ENCODE data around the gene PRKRA. TPM values are rescaled to one million over a fixed set of nuclear protein-coding genes. Genes with fewer than 3 reads are reported as not detected.

The PRKRA gene
- total and polyA plus RNA-seq, 2 of the 13 experiments (the other 11 are each of a cell fraction or from before 2014, with no cell fraction given): 53.1 to 74.7 TPM

- TF ChIP-seq ZBTB26 (CRISPR knock-in tag; IDR thresholded peaks at IDR 0.05; ENCODE audit: borderline replicate concordance) (peak; percentile 75; the same call in 1 of the 2 replicates), ZKSCAN1 (IDR thresholded peaks at IDR 0.05; ENCODE audit: low read length) (no peak), RORA (CRISPR knock-in tag; IDR thresholded peaks at IDR 0.05) (no peak), SATB2 (CRISPR knock-in tag; IDR thresholded peaks at IDR 0.05) (no peak), PAX8 (CRISPR knock-in tag; IDR thresholded peaks at IDR 0.05; ENCODE audit: borderline replicate concordance) (no peak), ISL2 (CRISPR knock-in tag; IDR thresholded peaks at IDR 0.05) (peak; percentile 54; the same call in 1 of the 2 replicates), HOXA9 (CRISPR knock-in tag; IDR thresholded peaks at IDR 0.05; ENCODE audit: borderline replicate concordance) (no peak), PLRG1 (conservative IDR thresholded peaks at IDR 0.05) (no peak), EP300 (IDR thresholded peaks at IDR 0.05; ENCODE audit: low read depth in 2 of 2, low read length in 2 of 2) (no peak; a peak in 1 of 4 replicates), EP300 (CRISPR knock-in tag; IDR thresholded peaks at IDR 0.05; ENCODE audit: borderline replicate concordance) (no peak), ZNF136 (CRISPR knock-in tag; IDR thresholded peaks at IDR 0.05; ENCODE audit: low read depth) (no peak)
- TF ChIP-seq, protein P1, sequence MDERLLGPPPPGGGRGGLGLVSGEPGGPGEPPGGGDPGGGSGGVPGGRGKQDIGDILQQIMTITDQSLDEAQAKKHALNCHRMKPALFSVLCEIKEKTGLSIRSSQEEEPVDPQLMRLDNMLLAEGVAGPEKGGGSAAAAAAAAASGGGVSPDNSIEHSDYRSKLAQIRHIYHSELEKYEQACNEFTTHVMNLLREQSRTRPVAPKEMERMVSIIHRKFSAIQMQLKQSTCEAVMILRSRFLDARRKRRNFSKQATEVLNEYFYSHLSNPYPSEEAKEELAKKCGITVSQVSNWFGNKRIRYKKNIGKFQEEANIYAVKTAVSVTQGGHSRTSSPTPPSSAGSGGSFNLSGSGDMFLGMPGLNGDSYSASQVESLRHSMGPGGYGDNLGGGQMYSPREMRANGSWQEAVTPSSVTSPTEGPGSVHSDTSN (CRISPR knock-in tag; IDR thresholded peaks at IDR 0.05): no peak
- TF ChIP-seq, protein P2, sequence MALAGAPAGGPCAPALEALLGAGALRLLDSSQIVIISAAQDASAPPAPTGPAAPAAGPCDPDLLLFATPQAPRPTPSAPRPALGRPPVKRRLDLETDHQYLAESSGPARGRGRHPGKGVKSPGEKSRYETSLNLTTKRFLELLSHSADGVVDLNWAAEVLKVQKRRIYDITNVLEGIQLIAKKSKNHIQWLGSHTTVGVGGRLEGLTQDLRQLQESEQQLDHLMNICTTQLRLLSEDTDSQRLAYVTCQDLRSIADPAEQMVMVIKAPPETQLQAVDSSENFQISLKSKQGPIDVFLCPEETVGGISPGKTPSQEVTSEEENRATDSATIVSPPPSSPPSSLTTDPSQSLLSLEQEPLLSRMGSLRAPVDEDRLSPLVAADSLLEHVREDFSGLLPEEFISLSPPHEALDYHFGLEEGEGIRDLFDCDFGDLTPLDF (CRISPR knock-in tag; IDR thresholded peaks at IDR 0.05): peak; percentile 68
- TF ChIP-seq, protein P3, sequence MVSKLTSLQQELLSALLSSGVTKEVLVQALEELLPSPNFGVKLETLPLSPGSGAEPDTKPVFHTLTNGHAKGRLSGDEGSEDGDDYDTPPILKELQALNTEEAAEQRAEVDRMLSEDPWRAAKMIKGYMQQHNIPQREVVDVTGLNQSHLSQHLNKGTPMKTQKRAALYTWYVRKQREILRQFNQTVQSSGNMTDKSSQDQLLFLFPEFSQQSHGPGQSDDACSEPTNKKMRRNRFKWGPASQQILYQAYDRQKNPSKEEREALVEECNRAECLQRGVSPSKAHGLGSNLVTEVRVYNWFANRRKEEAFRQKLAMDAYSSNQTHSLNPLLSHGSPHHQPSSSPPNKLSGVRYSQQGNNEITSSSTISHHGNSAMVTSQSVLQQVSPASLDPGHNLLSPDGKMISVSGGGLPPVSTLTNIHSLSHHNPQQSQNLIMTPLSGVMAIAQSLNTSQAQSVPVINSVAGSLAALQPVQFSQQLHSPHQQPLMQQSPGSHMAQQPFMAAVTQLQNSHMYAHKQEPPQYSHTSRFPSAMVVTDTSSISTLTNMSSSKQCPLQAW (CRISPR knock-in tag; IDR thresholded peaks at IDR 0.05): peak; percentile 79
- TF ChIP-seq, protein P4, sequence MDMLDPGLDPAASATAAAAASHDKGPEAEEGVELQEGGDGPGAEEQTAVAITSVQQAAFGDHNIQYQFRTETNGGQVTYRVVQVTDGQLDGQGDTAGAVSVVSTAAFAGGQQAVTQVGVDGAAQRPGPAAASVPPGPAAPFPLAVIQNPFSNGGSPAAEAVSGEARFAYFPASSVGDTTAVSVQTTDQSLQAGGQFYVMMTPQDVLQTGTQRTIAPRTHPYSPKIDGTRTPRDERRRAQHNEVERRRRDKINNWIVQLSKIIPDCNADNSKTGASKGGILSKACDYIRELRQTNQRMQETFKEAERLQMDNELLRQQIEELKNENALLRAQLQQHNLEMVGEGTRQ (IDR thresholded peaks at IDR 0.05; ENCODE audit: low read depth, low read length): peak; percentile 21; the same call in 1 of the 2 replicates
- TF ChIP-seq, protein P4 (CRISPR knock-in tag; IDR thresholded peaks at IDR 0.05; ENCODE audit: borderline replicate concordance): no peak
- TF ChIP-seq, protein P5, sequence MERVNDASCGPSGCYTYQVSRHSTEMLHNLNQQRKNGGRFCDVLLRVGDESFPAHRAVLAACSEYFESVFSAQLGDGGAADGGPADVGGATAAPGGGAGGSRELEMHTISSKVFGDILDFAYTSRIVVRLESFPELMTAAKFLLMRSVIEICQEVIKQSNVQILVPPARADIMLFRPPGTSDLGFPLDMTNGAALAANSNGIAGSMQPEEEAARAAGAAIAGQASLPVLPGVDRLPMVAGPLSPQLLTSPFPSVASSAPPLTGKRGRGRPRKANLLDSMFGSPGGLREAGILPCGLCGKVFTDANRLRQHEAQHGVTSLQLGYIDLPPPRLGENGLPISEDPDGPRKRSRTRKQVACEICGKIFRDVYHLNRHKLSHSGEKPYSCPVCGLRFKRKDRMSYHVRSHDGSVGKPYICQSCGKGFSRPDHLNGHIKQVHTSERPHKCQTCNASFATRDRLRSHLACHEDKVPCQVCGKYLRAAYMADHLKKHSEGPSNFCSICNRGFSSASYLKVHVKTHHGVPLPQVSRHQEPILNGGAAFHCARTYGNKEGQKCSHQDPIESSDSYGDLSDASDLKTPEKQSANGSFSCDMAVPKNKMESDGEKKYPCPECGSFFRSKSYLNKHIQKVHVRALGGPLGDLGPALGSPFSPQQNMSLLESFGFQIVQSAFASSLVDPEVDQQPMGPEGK (CRISPR knock-in tag; IDR thresholded peaks at IDR 0.05): peak; percentile 48; the same call in 1 of the 2 replicates
Observed at GRCh38 chr2:178414266-178415247, 36.4 kb downstream of the PRKRA start (continued).
